Measurements from ENCODE around the gene KMT5B.
"Not testable (repeated sequence)": the region's sequence is repeated elsewhere in the genome, so short reads cannot be mapped to it uniquely, and the experiment has no call there.

DNA sequence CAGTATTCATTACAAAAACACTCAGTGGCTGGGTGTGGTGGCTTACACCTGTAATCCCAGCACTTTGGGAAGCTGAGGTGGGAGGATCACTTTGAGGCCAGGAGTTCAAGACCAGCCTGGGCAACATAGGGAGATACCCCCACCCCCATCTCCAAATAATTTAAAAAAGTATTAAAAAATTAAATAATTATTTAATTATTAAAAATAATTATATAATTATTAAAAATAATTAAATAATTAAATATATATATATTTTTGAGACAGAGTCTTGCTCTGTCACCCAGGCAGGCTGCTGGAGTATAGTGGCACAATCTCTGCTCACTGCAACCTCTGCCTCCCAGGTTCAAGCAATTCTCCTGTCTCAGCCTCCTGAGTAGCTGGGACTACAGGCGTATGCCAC lies 30.8 kb upstream of the KMT5B start:
- not testable (repeated sequence) for TF ChIP-seq TBL1XR1 (IDR thresholded peaks at IDR 0.05; ENCODE audit: low read depth, low read length); POLR2AphosphoS5 (IDR thresholded peaks at IDR 0.05; ENCODE audit: low read length); POLR2AphosphoS2 (IDR thresholded peaks at IDR 0.05; ENCODE audit: low read depth, low read length); CBX3 (IDR thresholded peaks at IDR 0.05; ENCODE audit: borderline replicate concordance, low read depth); NR2F1 (conservative IDR thresholded peaks at IDR 0.05); TAF1 (IDR thresholded peaks at IDR 0.05; ENCODE audit: borderline replicate concordance, low read depth, low read length)
- TF ChIP-seq, protein P1, sequence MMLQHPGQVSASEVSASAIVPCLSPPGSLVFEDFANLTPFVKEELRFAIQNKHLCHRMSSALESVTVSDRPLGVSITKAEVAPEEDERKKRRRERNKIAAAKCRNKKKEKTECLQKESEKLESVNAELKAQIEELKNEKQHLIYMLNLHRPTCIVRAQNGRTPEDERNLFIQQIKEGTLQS (IDR thresholded peaks at IDR 0.05; ENCODE audit: borderline replicate concordance, extremely low read depth, low read depth, low read length) = not testable (repeated sequence)
- TF ChIP-seq, protein P2, sequence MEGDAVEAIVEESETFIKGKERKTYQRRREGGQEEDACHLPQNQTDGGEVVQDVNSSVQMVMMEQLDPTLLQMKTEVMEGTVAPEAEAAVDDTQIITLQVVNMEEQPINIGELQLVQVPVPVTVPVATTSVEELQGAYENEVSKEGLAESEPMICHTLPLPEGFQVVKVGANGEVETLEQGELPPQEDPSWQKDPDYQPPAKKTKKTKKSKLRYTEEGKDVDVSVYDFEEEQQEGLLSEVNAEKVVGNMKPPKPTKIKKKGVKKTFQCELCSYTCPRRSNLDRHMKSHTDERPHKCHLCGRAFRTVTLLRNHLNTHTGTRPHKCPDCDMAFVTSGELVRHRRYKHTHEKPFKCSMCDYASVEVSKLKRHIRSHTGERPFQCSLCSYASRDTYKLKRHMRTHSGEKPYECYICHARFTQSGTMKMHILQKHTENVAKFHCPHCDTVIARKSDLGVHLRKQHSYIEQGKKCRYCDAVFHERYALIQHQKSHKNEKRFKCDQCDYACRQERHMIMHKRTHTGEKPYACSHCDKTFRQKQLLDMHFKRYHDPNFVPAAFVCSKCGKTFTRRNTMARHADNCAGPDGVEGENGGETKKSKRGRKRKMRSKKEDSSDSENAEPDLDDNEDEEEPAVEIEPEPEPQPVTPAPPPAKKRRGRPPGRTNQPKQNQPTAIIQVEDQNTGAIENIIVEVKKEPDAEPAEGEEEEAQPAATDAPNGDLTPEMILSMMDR (IDR thresholded peaks at IDR 0.05 in 2 of 3, conservative IDR thresholded peaks at IDR 0.05 in 1 of 3; ENCODE audit: control insufficient read depth in 2 of 3, extremely low read depth in 1 of 3, insufficient read depth in 1 of 3, low read depth in 3 of 3, low read length in 3 of 3) = not testable (repeated sequence)
- TF ChIP-seq, protein P3, sequence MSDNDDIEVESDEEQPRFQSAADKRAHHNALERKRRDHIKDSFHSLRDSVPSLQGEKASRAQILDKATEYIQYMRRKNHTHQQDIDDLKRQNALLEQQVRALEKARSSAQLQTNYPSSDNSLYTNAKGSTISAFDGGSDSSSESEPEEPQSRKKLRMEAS (IDR thresholded peaks at IDR 0.05; ENCODE audit: low read depth, low read length) = not testable (repeated sequence)
- TF ChIP-seq, protein P4, sequence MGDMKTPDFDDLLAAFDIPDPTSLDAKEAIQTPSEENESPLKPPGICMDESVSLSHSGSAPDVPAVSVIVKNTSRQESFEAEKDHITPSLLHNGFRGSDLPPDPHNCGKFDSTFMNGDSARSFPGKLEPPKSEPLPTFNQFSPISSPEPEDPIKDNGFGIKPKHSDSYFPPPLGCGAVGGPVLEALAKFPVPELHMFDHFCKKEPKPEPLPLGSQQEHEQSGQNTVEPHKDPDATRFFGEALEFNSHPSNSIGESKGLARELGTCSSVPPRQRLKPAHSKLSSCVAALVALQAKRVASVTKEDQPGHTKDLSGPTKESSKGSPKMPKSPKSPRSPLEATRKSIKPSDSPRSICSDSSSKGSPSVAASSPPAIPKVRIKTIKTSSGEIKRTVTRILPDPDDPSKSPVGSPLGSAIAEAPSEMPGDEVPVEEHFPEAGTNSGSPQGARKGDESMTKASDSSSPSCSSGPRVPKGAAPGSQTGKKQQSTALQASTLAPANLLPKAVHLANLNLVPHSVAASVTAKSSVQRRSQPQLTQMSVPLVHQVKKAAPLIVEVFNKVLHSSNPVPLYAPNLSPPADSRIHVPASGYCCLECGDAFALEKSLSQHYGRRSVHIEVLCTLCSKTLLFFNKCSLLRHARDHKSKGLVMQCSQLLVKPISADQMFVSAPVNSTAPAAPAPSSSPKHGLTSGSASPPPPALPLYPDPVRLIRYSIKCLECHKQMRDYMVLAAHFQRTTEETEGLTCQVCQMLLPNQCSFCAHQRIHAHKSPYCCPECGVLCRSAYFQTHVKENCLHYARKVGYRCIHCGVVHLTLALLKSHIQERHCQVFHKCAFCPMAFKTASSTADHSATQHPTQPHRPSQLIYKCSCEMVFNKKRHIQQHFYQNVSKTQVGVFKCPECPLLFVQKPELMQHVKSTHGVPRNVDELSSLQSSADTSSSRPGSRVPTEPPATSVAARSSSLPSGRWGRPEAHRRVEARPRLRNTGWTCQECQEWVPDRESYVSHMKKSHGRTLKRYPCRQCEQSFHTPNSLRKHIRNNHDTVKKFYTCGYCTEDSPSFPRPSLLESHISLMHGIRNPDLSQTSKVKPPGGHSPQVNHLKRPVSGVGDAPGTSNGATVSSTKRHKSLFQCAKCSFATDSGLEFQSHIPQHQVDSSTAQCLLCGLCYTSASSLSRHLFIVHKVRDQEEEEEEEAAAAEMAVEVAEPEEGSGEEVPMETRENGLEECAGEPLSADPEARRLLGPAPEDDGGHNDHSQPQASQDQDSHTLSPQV (IDR thresholded peaks at IDR 0.05) = not testable (repeated sequence)
